ENCODE results near the gene ZNF726. TPM values are rescaled to one million over a fixed set of nuclear protein-coding genes. Genes with fewer than 3 reads are reported as not detected.

The ZNF726 gene
- total RNA-seq, 2 experiments from 2014 or later = 14.2 to 18.1 TPM

Other genes with a start within 250 kb of the ZNF726 start
- 10 to 100 TPM; 19.7 to 23.4 TPM for gene ZNF675, start 227.7 kb upstream of the ZNF726 start, total RNA-seq
- gene ZNF681, start 156.0 kb upstream of the ZNF726 start, total RNA-seq = 1 to 10 TPM; 3.8 to 4.9 TPM
- 10 to 100 TPM in 1 of 2 experiments, 1 to 10 TPM in 1; 9.9 to 13.7 TPM for gene ZNF254, start 172.3 kb downstream of the ZNF726 start, total RNA-seq

Data from activated CD8-positive, alpha-beta memory T cell treated with anti-CD3 and anti-CD28 coated beads, Interleukin-2, amount 10 ng/mL, durations not matched to agents 7 days and 5 days (primary cell).